ENCODE measurements around the gene ADGRF5.

Gene ADGRF5

GRCh38 chr6:46888031-46888430, 33.7 kb downstream of the ADGRF5 start:
- no peak for TF ChIP-seq CTCF (IDR thresholded peaks at IDR 0.05; ENCODE audit: low read depth, low read length, missing control alignments)
- H3K27ac ChIP-seq = peak overlapping the region; percentile 73
- H3K27me3 ChIP-seq (replicated peaks) = no peaks in the 10 kb centered on the region
- H3K36me3 ChIP-seq (replicated peaks) = no peaks in the 10 kb centered on the region
- no peak overlapping the region for H3K4me3 ChIP-seq (ENCODE audit: low read depth, low read length)
- in situ Hi-C loops (cut with HindIII; ENCODE audit: low pct_ligation_motif_present, low sequenced_read_pairs) = no loop called here
- DNase-seq = peak; percentile 72

GRCh38 chr6:46882645-46883044, 39.1 kb downstream of the ADGRF5 start:
- no peak overlapping the region for H3K4me3 ChIP-seq (ENCODE audit: low read depth, low read length)
- no peak for TF ChIP-seq CTCF (IDR thresholded peaks at IDR 0.05; ENCODE audit: low read depth, low read length, missing control alignments)
- in situ Hi-C loops (cut with HindIII; ENCODE audit: low pct_ligation_motif_present, low sequenced_read_pairs) = no loop called here
- no peaks in the 10 kb centered on the region for H3K27me3 ChIP-seq (replicated peaks)
- no peak for DNase-seq
- H3K27ac ChIP-seq = no peak overlapping the region
- no peaks in the 10 kb centered on the region for H3K36me3 ChIP-seq (replicated peaks)

GRCh38 chr6:46879003-46879402, 42.7 kb downstream of the ADGRF5 start:
- no peak for TF ChIP-seq CTCF (IDR thresholded peaks at IDR 0.05; ENCODE audit: low read depth, low read length, missing control alignments)
- no peak for DNase-seq
- Histone ChIP-seq H3K36me3 (replicated peaks) (no peaks in the 10 kb centered on the region), H3K27me3 (replicated peaks) (no peaks in the 10 kb centered on the region), H3K27ac (no peak overlapping the region), H3K4me3 (ENCODE audit: low read depth, low read length) (no peak overlapping the region)
- in situ Hi-C loops (cut with HindIII; ENCODE audit: low pct_ligation_motif_present, low sequenced_read_pairs) = no loop called here

GRCh38 chr6:46876126-46876525, 45.6 kb downstream of the ADGRF5 start:
- DNase-seq = no peak
- Histone ChIP-seq H3K36me3 (replicated peaks) (no peaks in the 10 kb centered on the region), H3K27me3 (replicated peaks) (no peaks in the 10 kb centered on the region), H3K4me3 (ENCODE audit: low read depth, low read length) (no peak overlapping the region), H3K27ac (no peak overlapping the region)
- in situ Hi-C loops (cut with HindIII; ENCODE audit: low pct_ligation_motif_present, low sequenced_read_pairs) = no loop called here
- TF ChIP-seq CTCF (IDR thresholded peaks at IDR 0.05; ENCODE audit: low read depth, low read length, missing control alignments) = no peak

- no peak for TF ChIP-seq CTCF (IDR thresholded peaks at IDR 0.05; ENCODE audit: low read depth, low read length, missing control alignments)
- Histone ChIP-seq H3K27ac (no peak overlapping the region), H3K36me3 (replicated peaks) (no peaks in the 10 kb centered on the region), H3K4me3 (ENCODE audit: low read depth, low read length) (no peak overlapping the region), H3K27me3 (replicated peaks) (no peaks in the 10 kb centered on the region)
- in situ Hi-C loops (cut with HindIII; ENCODE audit: low pct_ligation_motif_present, low sequenced_read_pairs) = no loop called here
- no peak for DNase-seq
Observed at GRCh38 chr6:46867411-46867810, 54.3 kb downstream of the ADGRF5 start.

- H3K36me3 ChIP-seq (replicated peaks) = no peaks in the 10 kb centered on the region
- no peak for DNase-seq
- no peak overlapping the region for H3K27ac ChIP-seq
- H3K4me3 ChIP-seq (ENCODE audit: low read depth, low read length) = no peak overlapping the region
- in situ Hi-C loops (cut with HindIII; ENCODE audit: low pct_ligation_motif_present, low sequenced_read_pairs) = no loop called here
- TF ChIP-seq CTCF (IDR thresholded peaks at IDR 0.05; ENCODE audit: low read depth, low read length, missing control alignments) = no peak
- no peaks in the 10 kb centered on the region for H3K27me3 ChIP-seq (replicated peaks)
Observed at GRCh38 chr6:46865221-46865620, 56.5 kb downstream of the ADGRF5 start.

All from brain microvascular endothelial cell (primary cell).